ENCODE results near the gene IPPK.
"Not testable (repeated sequence)": the region's sequence is repeated elsewhere in the genome, so short reads cannot be mapped to it uniquely, and the experiment has no call there.

GRCh38 chr9:92595075-92595474, 74.9 kb downstream of the IPPK start:
- TF ChIP-seq CTCF (IDR thresholded peaks at IDR 0.05; ENCODE audit: control extremely low read depth in 1 of 3, insufficient read depth in 1 of 3, low read depth in 1 of 3, low read length in 3 of 3); E2F6 (IDR thresholded peaks at IDR 0.05): not testable (repeated sequence)

All from H1 (cell line).